Muscle of leg (tissue), 11 donors: ENCODE measurements around the gene PRRC2B. TPM values are rescaled to one million over a fixed set of nuclear protein-coding genes. Genes with fewer than 3 reads are reported as not detected.

ENCODE experiments used
- DNase-seq: peaks from one replicate; pipeline ENCODE4 v3.0.0; 2013
- H3K27ac ChIP-seq: one replicate; pipeline ENCODE4 v1.5.1; 2013; ENCODE audit warnings: mild to moderate bottlenecking, low read length, control low read depth
- H3K27me3 ChIP-seq: one replicate; pipeline ENCODE4 v1.6.1; 2013; ENCODE audit warnings: low read length; ENCODE audit not compliant: control insufficient read depth, insufficient read depth
- H3K36me3 ChIP-seq: one replicate; pipeline ENCODE4 v1.6.1; 2013; ENCODE audit warnings: low read length; ENCODE audit not compliant: control insufficient read depth, insufficient read depth
- H3K4me1 ChIP-seq: one replicate; pipeline ENCODE4 v1.6.1; 2013; ENCODE audit warnings: low read length; ENCODE audit not compliant: control insufficient read depth, insufficient read depth
- H3K4me3 ChIP-seq: one replicate; pipeline ENCODE4 v1.5.1; 2013; ENCODE audit warnings: low read length, control low read depth
- H3K9me3 ChIP-seq: replicated peaks from 2 replicates; pipeline ENCODE4 v1.6.1; 2013; ENCODE audit warnings: low read depth, low read length; ENCODE audit not compliant: control insufficient read depth
- WGBS: methylation state at CpG from one replicate; pipeline ENCODE4 v1.1.5; 2013; ENCODE audit warnings: missing lambda C conversion rate; ENCODE audit not compliant: insufficient coverage; 5-methylcytosine and 5-hydroxymethylcytosine counted together
- polyA plus RNA-seq, 8 donors: library from polyadenylated mRNA; unstranded; fragments of 120-200 nt; gene quantifications; one replicate each; pipeline versions ENCODE4 v1.2.1 to v1.2.3, GENCODE V29; 2013; ENCODE audit warnings: inconsistent platforms in 1 of 8, low replicate concordance in 1 of 8; ENCODE audit not compliant: insufficient read length in 8 of 8, insufficient read depth in 1 of 8
- total RNA-seq: library from RNA; stranded (reverse); fragments of 120-200 nt; gene quantifications from one replicate; pipeline ENCODE4 v1.2.4, GENCODE V29; 2013

The PRRC2B gene
- total and polyA plus RNA-seq, 9 donors: 64.9 to 181 (median 148) TPM

DNA sequence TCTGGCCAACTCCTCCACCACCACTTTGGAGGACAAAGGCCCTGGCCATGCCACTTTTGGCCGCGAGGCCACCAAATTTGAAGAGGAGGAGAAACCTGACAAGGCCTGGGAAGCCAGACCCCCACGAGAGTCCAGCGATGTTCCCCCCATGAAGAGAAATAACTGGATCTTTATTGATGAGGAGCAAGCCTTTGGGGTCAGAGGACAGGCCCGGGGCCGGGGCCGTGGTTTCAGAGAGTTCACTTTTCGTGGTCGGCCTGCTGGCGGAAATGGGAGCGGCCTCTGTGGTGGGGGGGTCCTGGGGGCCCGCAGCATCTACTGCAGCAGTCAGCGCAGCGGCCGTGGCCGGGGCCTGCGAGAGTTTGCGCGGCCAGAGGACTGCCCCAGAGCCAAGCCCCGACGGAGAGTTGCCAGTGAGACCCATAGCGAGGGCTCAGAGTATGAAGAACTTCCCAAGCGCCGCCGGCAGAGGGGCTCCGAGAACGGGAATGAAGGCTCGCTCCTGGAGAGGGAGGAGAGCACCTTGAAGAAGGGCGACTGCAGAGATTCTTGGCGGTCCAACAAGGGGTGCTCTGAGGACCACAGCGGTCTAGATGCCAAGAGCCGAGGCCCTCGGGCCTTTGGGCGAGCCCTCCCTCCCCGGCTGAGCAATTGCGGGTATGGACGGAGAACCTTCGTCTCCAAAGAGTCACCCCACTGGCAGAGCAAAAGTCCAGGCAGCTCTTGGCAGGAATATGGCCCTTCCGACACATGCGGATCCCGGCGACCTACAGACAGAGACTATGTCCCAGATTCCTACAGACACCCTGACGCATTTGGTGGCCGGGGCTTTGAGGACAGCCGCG, 81.4 kb downstream of the PRRC2B start:
- H3K36me3 ChIP-seq: peaks cover 89% of the 10 kb centered on the region
- DNase-seq: no peak
- no peaks in the 10 kb centered on the region for H3K4me1 ChIP-seq
- H3K27me3 ChIP-seq: no peaks in the 10 kb centered on the region
- H3K27ac ChIP-seq: no peak overlapping the region
- WGBS: 91% methylated on average over 43 of the region's 46 CpGs
- no peaks in the 10 kb centered on the region for H3K9me3 ChIP-seq
- H3K4me3 ChIP-seq: no peak overlapping the region

DNA sequence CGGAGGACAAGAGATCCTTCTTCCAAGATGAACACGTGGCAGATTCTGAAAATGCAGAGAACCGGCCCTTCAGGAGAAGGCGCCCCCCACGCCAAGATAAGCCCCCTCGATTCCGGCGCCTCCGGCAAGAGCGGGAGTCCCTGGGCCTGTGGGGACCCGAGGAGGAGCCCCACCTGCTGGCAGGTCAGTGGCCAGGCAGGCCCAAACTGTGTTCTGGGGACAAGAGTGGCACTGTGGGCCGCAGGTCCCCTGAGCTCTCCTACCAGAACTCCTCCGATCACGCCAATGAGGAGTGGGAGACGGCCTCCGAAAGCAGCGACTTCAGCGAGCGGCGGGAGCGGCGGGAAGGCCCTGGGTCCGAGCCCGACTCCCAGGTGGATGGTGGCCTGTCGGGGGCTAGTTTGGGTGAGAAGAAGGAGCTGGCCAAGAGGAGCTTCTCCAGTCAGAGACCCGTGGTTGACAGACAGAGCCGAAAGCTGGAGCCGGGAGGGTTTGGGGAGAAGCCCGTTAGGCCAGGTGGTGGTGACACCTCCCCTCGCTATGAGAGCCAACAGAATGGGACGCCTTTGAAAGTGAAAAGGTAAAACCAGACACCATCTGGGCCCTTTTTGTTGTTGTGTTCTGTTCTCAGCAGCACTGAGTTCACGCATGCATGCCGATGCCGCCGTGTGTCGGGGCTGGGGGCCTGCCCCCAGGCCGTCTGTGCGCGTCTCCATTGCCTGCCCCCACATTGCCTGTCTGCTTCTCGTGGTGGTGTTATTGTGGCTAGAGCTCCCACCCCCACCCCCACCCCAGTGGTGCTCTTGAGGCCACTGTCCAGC, 82.3 kb downstream of the PRRC2B start:
- Histone ChIP-seq H3K27me3 (no peaks in the 10 kb centered on the region), H3K36me3 (peaks cover 87% of the 10 kb centered on the region), H3K9me3 (no peaks in the 10 kb centered on the region), H3K4me1 (no peaks in the 10 kb centered on the region), H3K4me3 (no peak overlapping the region), H3K27ac (no peak overlapping the region)
- 85% methylated on average over 28 of the region's 40 CpGs for WGBS
- no peak for DNase-seq

DNA sequence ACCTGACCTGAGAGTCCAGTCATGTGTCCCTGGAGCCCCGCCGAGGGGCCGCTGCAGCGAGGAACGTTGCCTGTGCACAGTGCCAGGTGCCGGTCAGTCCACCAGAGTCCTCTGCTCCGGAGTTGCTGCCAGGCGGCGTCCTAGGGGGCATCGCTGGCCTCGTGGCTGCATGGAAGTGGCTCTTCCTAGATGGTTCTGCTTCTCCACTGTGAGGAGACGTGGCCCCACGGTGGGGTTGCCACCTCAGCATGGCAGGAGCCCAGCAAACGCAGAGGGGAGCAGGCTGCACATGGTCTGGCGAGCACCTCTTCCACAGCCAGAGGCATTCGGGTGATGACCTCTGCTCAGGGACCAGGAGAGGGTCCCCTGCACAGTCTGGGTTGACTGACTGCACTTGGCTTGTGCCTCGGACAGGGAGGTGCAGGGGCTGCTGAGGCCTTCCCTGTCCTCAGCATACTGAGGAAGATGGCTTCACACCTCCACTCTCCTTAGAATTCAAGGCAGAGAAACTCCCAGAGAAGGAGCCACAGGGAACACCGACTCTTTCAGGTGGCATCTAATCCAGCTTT, 83.0 kb downstream of the PRRC2B start:
- Histone ChIP-seq H3K9me3 (no peaks in the 10 kb centered on the region), H3K36me3 (peaks cover 89% of the 10 kb centered on the region), H3K4me1 (no peaks in the 10 kb centered on the region), H3K27me3 (no peaks in the 10 kb centered on the region), H3K27ac (no peak overlapping the region), H3K4me3 (no peak overlapping the region)
- no peak for DNase-seq
- 81% methylated on average over 17 of the region's 18 CpGs for WGBS

DNA sequence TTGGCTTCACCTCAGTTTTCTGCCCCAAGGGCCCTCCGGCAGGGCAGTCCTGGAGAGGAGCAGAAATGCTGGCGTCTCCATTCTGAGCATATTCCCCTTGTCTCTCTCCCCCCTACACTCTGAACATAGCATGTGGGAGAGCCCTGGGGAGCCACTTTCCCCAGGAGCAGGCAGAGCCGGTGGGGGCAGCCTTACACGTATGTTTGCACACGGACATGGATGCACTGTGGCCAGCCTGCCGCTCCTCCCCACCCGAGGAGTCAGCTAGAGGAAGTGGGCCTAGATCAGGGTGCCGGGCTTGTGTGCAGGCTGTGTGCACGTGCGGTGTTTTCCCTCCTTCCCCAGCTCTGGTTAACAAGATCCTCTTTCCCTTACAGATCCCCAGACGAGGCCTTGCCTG, 83.5 kb downstream of the PRRC2B start:
- 73% methylated on average over 7 of the region's 11 CpGs for WGBS
- H3K27ac ChIP-seq: no peak overlapping the region

DNA sequence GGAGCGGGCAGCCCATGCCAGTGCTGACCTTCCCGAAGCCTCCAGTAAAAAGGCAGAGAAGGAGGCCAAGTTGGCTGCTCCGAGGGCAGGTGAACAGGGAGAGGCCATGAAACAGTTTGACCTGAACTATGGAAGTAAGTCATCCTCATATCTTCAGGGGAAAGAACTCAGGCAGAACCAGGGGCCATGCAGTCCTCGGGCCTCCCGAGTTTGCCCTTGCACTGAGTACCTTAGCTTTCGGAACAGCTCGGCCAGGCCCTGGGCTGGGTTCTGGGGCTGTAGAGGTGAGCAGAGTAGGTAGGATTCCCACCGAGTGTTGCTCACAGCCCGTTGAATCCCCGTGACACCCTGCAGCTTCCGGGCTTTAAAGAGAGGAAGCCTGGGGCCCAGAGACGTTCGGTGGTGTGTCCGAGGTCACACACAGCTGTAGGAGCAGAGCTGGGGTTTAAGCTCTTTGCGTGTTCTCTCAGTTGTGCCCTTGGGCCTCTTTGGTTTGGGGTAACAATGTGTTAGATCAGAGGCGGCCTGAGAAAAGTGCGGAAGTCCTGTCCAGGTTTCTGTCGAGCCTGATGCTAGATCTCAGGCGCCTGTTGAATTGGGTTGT, 84.0 kb downstream of the PRRC2B start:
- Histone ChIP-seq H3K27me3 (no peaks in the 10 kb centered on the region), H3K9me3 (no peaks in the 10 kb centered on the region), H3K36me3 (peaks cover 97% of the 10 kb centered on the region), H3K4me1 (no peaks in the 10 kb centered on the region), H3K4me3 (no peak overlapping the region), H3K27ac (no peak overlapping the region)
- 84% methylated on average over 17 of the region's 19 CpGs for WGBS
- DNase-seq: no peak

More for the DNA sequence above, 83.5 kb downstream of the PRRC2B start:
- Histone ChIP-seq H3K4me3 (no peak overlapping the region), H3K27me3 (no peaks in the 10 kb centered on the region), H3K36me3 (peaks cover 94% of the 10 kb centered on the region), H3K4me1 (no peaks in the 10 kb centered on the region), H3K9me3 (no peaks in the 10 kb centered on the region)
- no peak for DNase-seq

DNA sequence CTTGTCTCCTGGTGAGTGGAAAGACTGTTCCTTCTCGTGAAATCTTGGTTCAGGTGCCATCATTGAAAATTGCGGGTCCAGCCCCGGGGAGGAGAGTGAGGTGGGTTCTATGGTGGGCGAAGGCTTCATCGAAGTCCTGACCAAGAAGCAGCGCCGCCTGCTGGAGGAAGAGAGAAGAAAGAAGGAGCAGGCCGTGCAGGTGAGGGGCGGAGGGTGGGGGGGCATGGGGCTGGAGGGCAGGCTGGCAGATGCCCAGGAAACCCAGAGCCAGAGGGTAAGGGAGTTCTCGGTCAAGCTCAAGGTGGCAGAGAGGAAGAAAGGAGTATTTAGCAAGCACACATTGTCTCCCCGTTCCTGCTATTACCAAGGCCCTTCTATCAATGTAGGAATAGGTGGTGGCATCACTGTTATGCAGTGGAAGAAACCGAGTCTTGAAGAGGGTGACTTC, 84.6 kb downstream of the PRRC2B start:
- Histone ChIP-seq H3K36me3 (peaks cover 97% of the 10 kb centered on the region), H3K27me3 (no peaks in the 10 kb centered on the region), H3K4me3 (no peak overlapping the region), H3K9me3 (no peaks in the 10 kb centered on the region), H3K27ac (no peak overlapping the region), H3K4me1 (no peaks in the 10 kb centered on the region)
- 41% methylated on average over 8 of the region's 12 CpGs for WGBS
- peak; percentile 41 for DNase-seq

DNA sequence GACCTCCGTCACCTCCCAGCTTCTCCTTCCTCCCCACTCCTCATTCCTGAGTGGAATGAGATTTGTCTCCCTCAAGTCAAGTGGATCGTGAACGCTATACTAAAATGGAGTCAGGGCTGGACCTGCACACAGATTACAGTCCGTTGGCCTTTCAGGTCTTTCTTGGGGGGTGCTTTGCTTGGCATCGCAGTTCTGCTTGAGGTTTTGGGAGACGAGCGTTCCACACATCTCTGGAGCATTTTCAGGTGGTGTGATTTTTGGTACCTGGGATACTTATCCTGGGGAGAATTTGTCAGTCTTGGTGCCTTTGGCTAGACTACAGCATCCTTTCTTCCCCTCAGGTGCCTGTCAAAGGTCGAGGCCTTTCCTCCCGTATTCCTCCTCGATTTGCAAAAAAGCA, 85.0 kb downstream of the PRRC2B start:
- Histone ChIP-seq H3K27ac (no peak overlapping the region), H3K4me3 (no peak overlapping the region), H3K4me1 (no peaks in the 10 kb centered on the region), H3K27me3 (no peaks in the 10 kb centered on the region), H3K9me3 (no peaks in the 10 kb centered on the region), H3K36me3 (peaks cover 97% of the 10 kb centered on the region)
- no CpG with 5 or more reads among the region's 10 CpGs for WGBS
- no peak for DNase-seq

DNA sequence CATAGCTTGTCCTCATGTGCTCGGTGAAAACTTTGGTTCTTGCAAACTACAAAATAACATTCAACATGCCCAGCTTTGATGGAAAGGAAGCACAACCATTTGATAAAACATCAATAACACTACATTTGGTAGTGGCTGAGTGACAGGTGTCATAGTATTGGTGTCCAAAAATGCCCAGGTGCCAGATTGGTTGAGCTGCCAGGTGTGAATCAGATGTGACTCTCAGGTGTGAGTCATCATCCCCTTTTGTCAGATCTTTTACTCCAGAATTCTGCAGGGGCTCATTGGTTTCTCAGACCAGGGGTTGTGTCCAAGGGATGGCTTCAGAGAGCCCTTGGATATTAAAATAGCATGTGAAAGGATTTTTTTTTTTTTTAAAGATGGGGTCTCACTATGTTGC, 86.4 kb downstream of the PRRC2B start:
- no peak for DNase-seq
- H3K4me1 ChIP-seq: no peaks in the 10 kb centered on the region
- H3K9me3 ChIP-seq: no peaks in the 10 kb centered on the region
- no peaks in the 10 kb centered on the region for H3K27me3 ChIP-seq
- H3K36me3 ChIP-seq: peaks cover 97% of the 10 kb centered on the region
- H3K27ac ChIP-seq: no peak overlapping the region
- no peak overlapping the region for H3K4me3 ChIP-seq
- whole genome bisulfite sequencing: no CpG with 5 or more reads among the region's 1 CpG

DNA sequence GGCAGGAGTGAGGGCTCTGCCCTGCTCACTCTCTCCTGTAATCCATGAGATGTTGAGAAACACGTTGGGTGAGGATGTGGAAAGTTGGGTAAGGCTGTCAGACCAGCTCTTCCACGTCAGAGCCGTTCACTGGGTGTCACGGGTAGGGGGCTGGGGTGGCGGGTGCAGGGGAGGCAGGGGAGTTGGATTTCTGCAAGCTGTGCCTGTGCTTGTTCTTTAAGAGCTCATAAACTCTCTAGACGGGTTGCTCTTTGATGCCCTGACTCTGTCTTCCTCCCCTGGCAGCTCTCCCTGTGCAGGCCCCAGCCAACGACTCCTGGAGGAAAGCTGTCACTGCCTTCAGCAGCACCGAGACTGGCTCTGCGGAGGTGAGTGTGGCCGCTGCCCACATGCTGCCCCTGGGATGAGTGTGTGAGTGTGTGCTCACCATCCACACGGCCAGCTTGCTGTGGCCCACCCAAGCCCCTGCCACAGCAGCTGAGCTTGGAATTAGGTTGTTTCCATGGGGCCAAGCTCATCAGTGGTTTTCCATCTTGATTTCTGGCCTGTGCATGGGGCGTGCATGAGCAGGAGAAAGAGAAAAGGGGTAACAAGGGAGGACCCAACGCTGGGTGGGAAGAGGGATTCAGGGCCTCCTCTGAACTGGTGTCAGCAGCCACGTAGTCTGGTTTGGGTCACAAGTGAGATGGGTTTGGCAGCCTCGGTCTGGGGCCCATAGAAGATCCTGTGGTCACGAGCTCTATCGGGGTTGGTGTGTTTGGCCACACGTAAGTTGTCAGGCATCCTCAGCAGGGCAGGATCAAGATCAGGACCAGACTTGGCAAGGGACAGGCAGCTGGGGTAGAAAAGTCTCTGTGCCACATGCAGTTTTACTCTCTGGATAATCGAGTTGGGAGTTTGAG, 87.8 kb downstream of the PRRC2B start:
- DNase-seq: no peak
- peaks cover 97% of the 10 kb centered on the region for H3K36me3 ChIP-seq
- no peaks in the 10 kb centered on the region for H3K9me3 ChIP-seq
- H3K27ac ChIP-seq: no peak overlapping the region
- no peak overlapping the region for H3K4me3 ChIP-seq
- H3K27me3 ChIP-seq: no peaks in the 10 kb centered on the region
- WGBS: 80% methylated on average over 17 of the region's 19 CpGs
- H3K4me1 ChIP-seq: no peaks in the 10 kb centered on the region
